Loucy (cell line): ENCODE results near the gene C6orf47.

Experiments
- H2AFZ ChIP-seq: fragments of 200-600 bp; sonication (generic); 2 replicates; pipeline ENCODE4 v1.6.0; 2016; ENCODE audit warnings: antibody characterized with exemption, mild to moderate bottlenecking, low read length, moderate library complexity
- H3F3A ChIP-seq: fragments of 200-600 bp; 2 replicates; pipeline ENCODE4 v1.6.0; 2016; ENCODE audit warnings: antibody characterized with exemption, low read depth, mild to moderate bottlenecking
- H3K27me3 ChIP-seq: fragments of 200-600 bp; sonication (generic); 2 replicates; pipeline ENCODE4 v1.6.1; 2014; ENCODE audit warnings: low read length, mild to moderate bottlenecking; ENCODE audit not compliant: insufficient read depth, poor library complexity, severe bottlenecking
- H3K36me3 ChIP-seq: fragments of 200-600 bp; sonication (generic); 2 replicates; pipeline ENCODE4 v1.6.1; 2016; ENCODE audit warnings: low read length; ENCODE audit not compliant: insufficient read depth
- H3K4me1 ChIP-seq: fragments of 200-600 bp; sonication (generic); 2 replicates; pipeline ENCODE4 v1.5.1; 2014; ENCODE audit warnings: low read length, mild to moderate bottlenecking; ENCODE audit not compliant: insufficient read depth, poor library complexity, severe bottlenecking
- H3K4me2 ChIP-seq: fragments of 200-600 bp; sonication (generic); 2 replicates; pipeline ENCODE4 v1.6.0; 2014; ENCODE audit warnings: antibody characterized with exemption, low read length, low read depth, mild to moderate bottlenecking; ENCODE audit not compliant: poor library complexity, severe bottlenecking
- H3K4me3 ChIP-seq: fragments of 200-600 bp; sonication (generic); 2 replicates; pipeline ENCODE4 v1.5.1; 2014; ENCODE audit warnings: low read length, mild to moderate bottlenecking, mixed read lengths; ENCODE audit not compliant: poor library complexity, severe bottlenecking
- H3K79me2 ChIP-seq: fragments of 200-600 bp; sonication (generic); 2 replicates; pipeline ENCODE4 v1.6.1; 2014; ENCODE audit warnings: low read length; ENCODE audit not compliant: insufficient read depth
- H3K9ac ChIP-seq: fragments of 200-600 bp; sonication (generic); 2 replicates; pipeline ENCODE4 v1.6.0; 2014; ENCODE audit warnings: mild to moderate bottlenecking, low read depth, low read length, moderate library complexity; ENCODE audit not compliant: poor library complexity, severe bottlenecking
- H3K9me2 ChIP-seq: fragments of 200-600 bp; sonication (generic); replicated peaks from 2 replicates; pipeline ENCODE4 v1.6.1; 2016; ENCODE audit warnings: low read depth, low read length, mixed read lengths
- H3K9me3 ChIP-seq: fragments of 200-600 bp; sonication (generic); 2 replicates; pipeline ENCODE4 v1.6.1; 2014; ENCODE audit warnings: mild to moderate bottlenecking, antibody characterized with exemption, low read length, low read depth; ENCODE audit not compliant: insufficient read depth
- H4K20me1 ChIP-seq: fragments of 200-600 bp; sonication (generic); 2 replicates; pipeline ENCODE4 v1.6.0; 2014; ENCODE audit warnings: antibody characterized with exemption, low read length, mild to moderate bottlenecking; ENCODE audit not compliant: insufficient read depth, poor library complexity, severe bottlenecking
- CTCF ChIP-seq: fragments of 200-600 bp; sonication (generic); conservative IDR thresholded peaks from 2 replicates; pipeline ENCODE4 v1.5.1; 2014; ENCODE audit warnings: mild to moderate bottlenecking, antibody characterized with exemption, low read length
- EZH2phosphoT487 ChIP-seq: fragments of 200-600 bp; IDR thresholded peaks from 2 replicates; pipeline ENCODE4 v1.6.1; 2018; ENCODE audit warnings: antibody characterized with exemption, mild to moderate bottlenecking, moderate library complexity, borderline replicate concordance

The C6orf47 gene

GRCh38 chr6:31651602-31652191 is 8.9 kb downstream of the C6orf47 start:
- TF ChIP-seq CTCF: no peak
- no peak for TF ChIP-seq EZH2phosphoT487
- H3K9me2 ChIP-seq: no peaks in the 10 kb centered on the region
- H3K9ac ChIP-seq: peak overlapping the region; percentile 88
- no peaks in the 10 kb centered on the region for H3K27me3 ChIP-seq
- peaks cover 32% of the 10 kb centered on the region; the same call in 1 of the 2 replicates for H3K36me3 ChIP-seq
- peaks cover 33% of the 10 kb centered on the region for H4K20me1 ChIP-seq
- H2AFZ ChIP-seq: peak overlapping the region; percentile 82; the same call in 1 of the 2 replicates
- H3K79me2 ChIP-seq: peaks cover 58% of the 10 kb centered on the region
- H3K4me1 ChIP-seq: peaks cover 19% of the 10 kb centered on the region
- H3K4me2 ChIP-seq: peak overlapping the region; percentile 85
- H3K9me3 ChIP-seq: no peaks in the 10 kb centered on the region
- 0 out of 2 replicates have a peak, but pooled peaks cover 7% of the 10 kb centered on the region for H3F3A ChIP-seq
- peak overlapping the region; percentile 81 for H3K4me3 ChIP-seq

GRCh38 chr6:31645325-31645724 is 15.3 kb downstream of the C6orf47 start:
- H3K4me2 ChIP-seq: no peak overlapping the region
- no peak overlapping the region for H3K9ac ChIP-seq
- no peaks in the 10 kb centered on the region for H3K9me3 ChIP-seq
- H3F3A ChIP-seq: no peaks in the 10 kb centered on the region
- H3K4me1 ChIP-seq: peaks cover 2% of the 10 kb centered on the region
- no peak overlapping the region for H2AFZ ChIP-seq
- H4K20me1 ChIP-seq: peaks cover 22% of the 10 kb centered on the region
- peaks cover 92% of the 10 kb centered on the region; the same call in 1 of the 2 replicates for H3K36me3 ChIP-seq
- no peak overlapping the region for H3K4me3 ChIP-seq
- peaks cover 45% of the 10 kb centered on the region for H3K79me2 ChIP-seq
- no peaks in the 10 kb centered on the region for H3K9me2 ChIP-seq
- no peaks in the 10 kb centered on the region for H3K27me3 ChIP-seq
- TF ChIP-seq CTCF (no peak), EZH2phosphoT487 (no peak)

GRCh38 chr6:31643818-31644454 is 16.6 kb downstream of the C6orf47 start:
- Histone ChIP-seq H3K4me2 (no peak overlapping the region), H3K4me3 (no peak overlapping the region), H3K36me3 (peaks cover 94% of the 10 kb centered on the region; the same call in 1 of the 2 replicates), H3K4me1 (no peaks in the 10 kb centered on the region), H3K27me3 (no peaks in the 10 kb centered on the region), H3K9me3 (no peaks in the 10 kb centered on the region), H2AFZ (no peak overlapping the region), H3K9me2 (no peaks in the 10 kb centered on the region), H4K20me1 (peaks cover 12% of the 10 kb centered on the region), H3F3A (peaks cover 6% of the 10 kb centered on the region; the same call in 1 of the 2 replicates), H3K9ac (no peak overlapping the region), H3K79me2 (peaks cover 32% of the 10 kb centered on the region)
- TF ChIP-seq CTCF: no peak; the same call in 1 of the 2 replicates
- TF ChIP-seq EZH2phosphoT487: no peak
